PC-3 (cell line): ENCODE measurements around the gene STX7.

Source experiments
- CTCF ChIP-seq: fragments of 300-600 bp; sonication (generic); conservative IDR thresholded peaks from 2 replicates; pipeline ENCODE4 v1.5.1; 2017; ENCODE audit warnings: antibody characterized with exemption, low read depth, mild to moderate bottlenecking, low read length
- EZH2 ChIP-seq: fragments of 300-600 bp; sonication (generic); IDR thresholded peaks from one replicate; pipeline ENCODE4 v1.6.1; 2017; ENCODE audit warnings: antibody characterized with exemption, mild to moderate bottlenecking, low read length; ENCODE audit not compliant: unreplicated experiment
- EZH2phosphoT487 ChIP-seq: fragments of 300-600 bp; sonication (generic); IDR thresholded peaks from 2 replicates; pipeline ENCODE4 v1.6.1; 2018; ENCODE audit warnings: mild to moderate bottlenecking, antibody characterized with exemption, low read length, borderline replicate concordance

- TF ChIP-seq CTCF = no peak
- TF ChIP-seq EZH2phosphoT487 = no peak
- no peak for TF ChIP-seq EZH2
These were observed 8.0 kb upstream of the STX7 start for GRCh38 chr6:132520953-132521352.
